Stimulated activated naive CD8-positive, alpha-beta T cell treated with anti-CD3 and anti-CD28 coated beads, Interleukin-15, amount 100 ng/mL, for 72 hours (primary cell): ENCODE data around the gene ACSBG1.

Source experiments
- ATAC-seq: fragments of 150-1000 bp; cut with Tn5 transposase; 2 replicates; pipeline ENCODE4 v1.10.0; 2021; ENCODE audit warnings: mild to moderate bottlenecking, moderate library complexity
- DNase-seq, 2 donors: peaks; one replicate each; pipeline ENCODE4 v3.0.0; 2021 to 2022
- H3K27ac Mint-ChIP-seq, 2 donors: one replicate each; pipeline ENCODE4 v1.8.0; 2022; ENCODE audit warnings: mild to moderate bottlenecking in 2 of 2, mixed read lengths in 2 of 2, moderate library complexity in 2 of 2
- H3K27me3 Mint-ChIP-seq: one replicate; pipeline ENCODE4 v1.8.0; 2022; ENCODE audit warnings: mixed read lengths
- H3K4me1 Mint-ChIP-seq: one replicate; pipeline ENCODE4 v1.8.0; 2022; ENCODE audit warnings: mild to moderate bottlenecking, mixed read lengths
- H3K4me3 Mint-ChIP-seq, 2 donors: one replicate each; pipeline ENCODE4 v1.8.0; 2022; ENCODE audit warnings: mild to moderate bottlenecking in 2 of 2, mixed read lengths in 2 of 2, moderate library complexity in 1 of 2
- H3K9me3 Mint-ChIP-seq, 2 donors: one replicate each; pipeline ENCODE4 v1.8.0; 2022; ENCODE audit warnings: mixed read lengths in 2 of 2

ACSBG1 gene, protein sequence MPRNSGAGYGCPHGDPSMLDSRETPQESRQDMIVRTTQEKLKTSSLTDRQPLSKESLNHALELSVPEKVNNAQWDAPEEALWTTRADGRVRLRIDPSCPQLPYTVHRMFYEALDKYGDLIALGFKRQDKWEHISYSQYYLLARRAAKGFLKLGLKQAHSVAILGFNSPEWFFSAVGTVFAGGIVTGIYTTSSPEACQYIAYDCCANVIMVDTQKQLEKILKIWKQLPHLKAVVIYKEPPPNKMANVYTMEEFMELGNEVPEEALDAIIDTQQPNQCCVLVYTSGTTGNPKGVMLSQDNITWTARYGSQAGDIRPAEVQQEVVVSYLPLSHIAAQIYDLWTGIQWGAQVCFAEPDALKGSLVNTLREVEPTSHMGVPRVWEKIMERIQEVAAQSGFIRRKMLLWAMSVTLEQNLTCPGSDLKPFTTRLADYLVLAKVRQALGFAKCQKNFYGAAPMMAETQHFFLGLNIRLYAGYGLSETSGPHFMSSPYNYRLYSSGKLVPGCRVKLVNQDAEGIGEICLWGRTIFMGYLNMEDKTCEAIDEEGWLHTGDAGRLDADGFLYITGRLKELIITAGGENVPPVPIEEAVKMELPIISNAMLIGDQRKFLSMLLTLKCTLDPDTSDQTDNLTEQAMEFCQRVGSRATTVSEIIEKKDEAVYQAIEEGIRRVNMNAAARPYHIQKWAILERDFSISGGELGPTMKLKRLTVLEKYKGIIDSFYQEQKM

DNA sequence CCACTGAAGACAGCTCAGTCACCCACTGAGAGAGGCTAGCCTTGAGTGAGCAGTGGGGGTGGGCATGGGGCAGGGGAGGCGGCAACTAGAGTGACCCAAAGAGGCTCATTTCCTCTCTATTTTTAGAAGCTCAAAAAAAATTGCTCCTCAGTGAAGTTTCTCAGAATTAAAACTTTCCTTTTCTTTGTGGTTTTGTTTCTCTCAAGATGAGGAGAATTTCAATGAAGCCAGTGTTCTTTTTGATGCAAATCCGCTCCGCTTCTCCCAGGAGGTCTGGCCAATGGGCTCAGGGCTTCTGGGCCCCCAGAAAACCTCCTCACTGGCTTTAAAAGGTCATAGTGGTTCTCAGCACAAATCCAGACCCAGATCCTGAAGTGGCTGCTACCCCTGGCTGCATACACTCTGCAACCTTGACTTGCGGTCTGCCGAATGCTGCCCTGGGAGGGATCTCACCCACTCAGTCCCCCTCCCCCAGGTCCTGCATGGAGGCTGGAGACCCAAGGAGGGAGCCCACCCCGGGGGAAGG is at the start of gene ACSBG1:
Gene ACSBG1, minus strand, starts transcription at position 51 of the 526 bp plus-strand sequence. CDS start 64 bp downstream, outside the sequence.
- Mint-ChIP-seq H3K4me3 (peak within 1 kb of the TSS; percentile 30 to 66), H3K9me3 (no peaks in the 10 kb centered on the region), H3K4me1 (peaks cover 18% of the 10 kb centered on the region), H3K27ac (peak within 1 kb of the TSS; percentile 21 to 51), H3K27me3 (peaks cover 8% of the 10 kb centered on the region)
- no peak for ATAC-seq
- no peak for DNase-seq

GRCh38 chr15:78282324-78282723 is 48.0 kb upstream of the ACSBG1 start:
- DNase-seq (no peak), ATAC-seq (no peak)
- no peaks in the 10 kb centered on the region for H3K9me3 Mint-ChIP-seq
- H3K27me3 Mint-ChIP-seq = no peaks in the 10 kb centered on the region
- H3K27ac Mint-ChIP-seq = peak overlapping the region in 1 of 2 donors; percentile 91
- no peaks in the 10 kb centered on the region for H3K4me1 Mint-ChIP-seq
- H3K4me3 Mint-ChIP-seq = no peak overlapping the region

DNA sequence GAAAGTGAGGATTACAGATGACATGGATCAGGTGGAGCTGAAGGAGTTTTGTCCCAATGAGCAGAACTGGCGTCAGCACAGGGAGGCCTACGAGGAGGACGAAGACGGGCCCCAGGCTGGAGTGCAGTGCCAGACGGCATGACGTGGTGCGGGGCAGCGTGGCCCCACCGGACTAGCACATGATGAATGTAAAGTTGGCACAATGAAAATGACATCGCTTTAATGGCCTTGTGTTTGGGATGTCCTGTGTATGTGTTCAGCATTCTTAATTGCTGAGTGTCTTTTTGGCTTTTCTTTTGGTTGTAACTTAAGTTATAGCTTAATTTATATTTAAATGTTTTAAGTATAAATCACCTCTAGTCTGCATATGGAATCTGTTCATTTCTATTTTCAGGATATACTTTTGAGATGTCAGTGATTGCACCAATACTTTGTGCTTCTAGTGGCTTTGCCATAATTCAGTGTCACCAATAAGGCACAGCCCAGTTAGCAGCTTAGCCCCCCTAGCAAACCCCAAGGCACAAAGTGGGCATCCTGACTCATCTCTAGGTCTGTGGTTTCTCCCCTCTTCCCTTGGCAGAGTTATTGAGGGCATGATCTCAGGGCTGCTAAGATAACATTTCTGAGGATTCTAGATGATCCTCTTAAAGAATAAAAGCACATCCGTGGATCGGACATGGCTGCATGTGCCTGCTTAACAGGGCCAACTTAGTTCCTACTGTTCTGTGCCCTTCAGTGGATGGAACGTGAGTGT is 46.1 kb upstream of the ACSBG1 start:
- ATAC-seq (no peak), DNase-seq (no peak)
- H3K27ac Mint-ChIP-seq = no peak overlapping the region
- no peaks in the 10 kb centered on the region for H3K27me3 Mint-ChIP-seq
- no peaks in the 10 kb centered on the region for H3K9me3 Mint-ChIP-seq
- H3K4me1 Mint-ChIP-seq = no peaks in the 10 kb centered on the region
- H3K4me3 Mint-ChIP-seq = no peak overlapping the region

GRCh38 chr15:78276064-78276943 is 41.9 kb upstream of the ACSBG1 start:
- no peak overlapping the region for H3K4me3 Mint-ChIP-seq
- H3K27me3 Mint-ChIP-seq = no peaks in the 10 kb centered on the region
- no peaks in the 10 kb centered on the region for H3K9me3 Mint-ChIP-seq
- DNase-seq = no peak
- peak overlapping the region in 1 of 2 donors; percentile 43 for H3K27ac Mint-ChIP-seq
- ATAC-seq = no peak
- no peaks in the 10 kb centered on the region for H3K4me1 Mint-ChIP-seq

GRCh38 chr15:78274994-78275393 is 40.6 kb upstream of the ACSBG1 start:
- Mint-ChIP-seq H3K27ac (no peak overlapping the region), H3K4me1 (no peaks in the 10 kb centered on the region), H3K27me3 (no peaks in the 10 kb centered on the region), H3K9me3 (no peaks in the 10 kb centered on the region), H3K4me3 (no peak overlapping the region)
- DNase-seq (no peak), ATAC-seq (no peak)

DNA sequence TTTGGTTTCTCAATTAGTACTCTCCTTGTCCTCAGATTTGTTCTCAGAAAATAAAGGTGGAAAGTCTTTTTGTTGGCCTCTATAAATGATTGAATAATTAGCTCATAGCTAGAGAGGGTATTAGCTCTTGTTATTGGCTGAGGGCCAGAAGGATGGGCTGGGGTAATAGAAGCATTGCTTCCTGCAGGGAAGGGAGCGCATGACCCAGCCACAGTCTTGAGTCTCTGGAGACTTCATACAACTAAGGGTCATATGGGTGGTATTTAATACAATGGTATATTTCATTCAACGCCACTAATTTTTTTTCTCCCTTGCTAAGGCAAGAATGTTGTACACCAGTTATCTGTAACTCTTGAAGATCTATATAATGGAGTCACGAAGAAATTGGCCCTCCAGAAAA is 38.4 kb upstream of the ACSBG1 start:
- DNase-seq = no peak
- no peaks in the 10 kb centered on the region for H3K9me3 Mint-ChIP-seq
- H3K4me3 Mint-ChIP-seq = no peak overlapping the region
- peaks cover 14% of the 10 kb centered on the region for H3K4me1 Mint-ChIP-seq
- H3K27me3 Mint-ChIP-seq = no peaks in the 10 kb centered on the region
- H3K27ac Mint-ChIP-seq = no peak overlapping the region
- ATAC-seq = no peak

- H3K4me3 Mint-ChIP-seq = no peak overlapping the region
- ATAC-seq = no peak
- H3K4me1 Mint-ChIP-seq = peaks cover 18% of the 10 kb centered on the region
- H3K9me3 Mint-ChIP-seq = no peaks in the 10 kb centered on the region
- no peaks in the 10 kb centered on the region for H3K27me3 Mint-ChIP-seq
- no peak for DNase-seq
- H3K27ac Mint-ChIP-seq = peak overlapping the region in 1 of 2 donors; percentile 71
These were observed 38.0 kb upstream of the ACSBG1 start for GRCh38 chr15:78272316-78272715.

GRCh38 chr15:78266806-78267205 is 32.4 kb upstream of the ACSBG1 start:
- H3K27ac Mint-ChIP-seq = peak overlapping the region in 1 of 2 donors; percentile 6

GRCh38 chr15:78266229-78266628 is 31.9 kb upstream of the ACSBG1 start:
- peaks cover 36% of the 10 kb centered on the region for H3K4me1 Mint-ChIP-seq
- ATAC-seq (no peak), DNase-seq (no peak)
- peak overlapping the region in 1 of 2 donors; percentile 88 for H3K4me3 Mint-ChIP-seq
- no peaks in the 10 kb centered on the region for H3K9me3 Mint-ChIP-seq
- H3K27me3 Mint-ChIP-seq = no peaks in the 10 kb centered on the region
- H3K27ac Mint-ChIP-seq = peak overlapping the region; percentile 6 to 36

More at GRCh38 chr15:78266806-78267205, 32.4 kb upstream of the ACSBG1 start:
- DNase-seq (no peak), ATAC-seq (no peak)
- Mint-ChIP-seq H3K4me1 (peaks cover 36% of the 10 kb centered on the region), H3K9me3 (no peaks in the 10 kb centered on the region), H3K27me3 (no peaks in the 10 kb centered on the region), H3K4me3 (peak overlapping the region; percentile 1 to 11)

DNA sequence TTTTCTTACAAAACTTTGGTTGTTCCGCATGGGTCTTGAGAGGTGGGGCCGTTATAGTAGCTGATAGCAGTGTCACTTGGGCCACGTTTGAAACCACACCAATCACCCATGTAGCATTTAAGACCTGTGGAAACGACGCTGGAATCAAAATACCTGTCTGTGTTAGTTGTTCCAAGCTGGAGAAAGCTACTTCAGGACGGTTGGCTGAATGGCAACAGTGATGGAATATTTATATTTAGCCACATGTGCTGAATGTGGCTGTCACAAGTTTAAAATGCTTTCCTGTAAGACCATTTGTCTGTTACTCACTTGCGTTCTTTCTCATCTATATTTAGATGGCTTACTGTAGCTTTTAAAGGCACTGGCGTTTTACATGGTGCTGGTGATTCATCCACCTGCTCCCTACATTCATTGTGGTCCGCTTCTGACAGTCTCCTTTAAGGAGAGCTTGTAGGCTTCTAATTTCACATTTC is 31.4 kb upstream of the ACSBG1 start:
- Mint-ChIP-seq H3K4me3 (peak overlapping the region; percentile 86 to 88), H3K9me3 (no peaks in the 10 kb centered on the region), H3K27me3 (no peaks in the 10 kb centered on the region), H3K27ac (peak overlapping the region; percentile 36 to 96), H3K4me1 (peaks cover 36% of the 10 kb centered on the region)
- no peak for ATAC-seq
- DNase-seq = no peak

DNA sequence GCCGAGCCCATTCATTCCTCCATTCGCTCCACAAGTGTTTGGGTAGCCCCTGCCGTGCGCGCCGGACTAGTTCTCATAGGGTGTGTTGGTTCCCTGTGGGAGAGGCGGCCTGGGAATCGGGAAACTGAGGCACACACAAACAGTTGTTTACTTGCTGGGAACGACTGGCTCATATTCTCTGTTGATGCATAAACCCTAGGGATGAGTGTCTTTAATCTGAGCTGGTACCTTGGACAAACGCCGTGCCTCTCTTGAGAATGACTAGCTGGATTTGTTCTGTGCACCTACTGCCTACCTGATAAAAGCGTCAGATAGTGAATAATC is 30.7 kb upstream of the ACSBG1 start:
- Mint-ChIP-seq H3K9me3 (no peaks in the 10 kb centered on the region), H3K4me3 (peak overlapping the region; percentile 86 to 88), H3K27me3 (no peaks in the 10 kb centered on the region), H3K27ac (peak overlapping the region; percentile 96 to 98), H3K4me1 (peaks cover 36% of the 10 kb centered on the region)
- DNase-seq = no peak
- peak; percentile 4 for ATAC-seq

DNA sequence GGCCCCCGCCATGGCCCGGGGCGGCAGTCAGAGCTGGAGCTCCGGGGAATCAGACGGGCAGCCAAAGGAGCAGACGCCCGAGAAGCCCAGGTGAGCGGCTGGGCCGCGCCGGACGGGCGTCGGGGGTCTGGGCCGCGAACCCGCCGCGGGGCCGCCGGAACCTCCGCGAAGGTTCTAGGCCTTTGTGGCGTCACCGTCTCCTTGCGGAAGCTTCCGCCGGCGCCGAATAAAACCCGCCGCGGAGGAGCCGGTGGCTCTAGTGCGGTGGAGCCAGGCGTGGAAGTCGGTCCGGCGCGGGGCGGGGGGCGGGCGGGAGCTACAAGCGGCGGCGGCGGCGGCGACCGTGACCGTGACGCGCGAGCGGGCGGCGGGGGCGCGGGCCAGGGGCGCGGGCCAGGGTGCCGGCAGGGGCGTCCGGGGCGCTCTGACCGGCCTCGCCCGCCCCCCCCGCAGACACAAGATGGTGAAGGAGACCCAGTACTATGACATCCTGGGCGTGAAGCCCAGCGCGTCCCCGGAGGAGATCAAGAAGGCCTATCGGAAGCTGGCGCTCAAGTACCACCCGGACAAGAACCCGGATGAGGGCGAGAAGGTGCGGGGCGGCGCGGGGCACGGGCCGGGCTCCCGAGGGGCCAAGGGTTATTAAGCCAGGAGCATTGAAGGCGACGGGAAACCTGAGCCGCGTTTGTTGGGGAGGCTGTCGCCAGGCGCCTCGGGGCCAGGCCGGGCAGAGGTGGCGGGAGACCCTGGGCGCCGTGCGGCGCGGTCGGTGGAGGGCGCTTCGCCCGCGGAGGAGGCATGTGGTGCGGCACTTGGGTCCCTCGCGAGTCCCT is 30.2 kb upstream of the ACSBG1 start, which contains the start of gene DNAJA4:
Gene DNAJA4, plus strand, starts transcription at position 259 of the 833 bp plus-strand sequence. Its CDS starts 202 bp downstream, at position 461.
- H3K27ac Mint-ChIP-seq = peak within 1 kb of the TSS; percentile 96 to 98
- H3K27me3 Mint-ChIP-seq = no peaks in the 10 kb centered on the region
- no peaks in the 10 kb centered on the region for H3K9me3 Mint-ChIP-seq
- peak; percentile 82 for ATAC-seq
- H3K4me3 Mint-ChIP-seq = peak within 1 kb of the TSS; percentile 86 to 88
- DNase-seq = peak; percentile 71
- peaks cover 36% of the 10 kb centered on the region for H3K4me1 Mint-ChIP-seq

- Mint-ChIP-seq H3K27me3 (no peaks in the 10 kb centered on the region), H3K4me3 (peak overlapping the region; percentile 51 to 88), H3K27ac (peak overlapping the region; percentile 83 to 90), H3K4me1 (peaks cover 33% of the 10 kb centered on the region), H3K9me3 (no peaks in the 10 kb centered on the region)
- DNase-seq (no peak), ATAC-seq (peak; percentile 31)
These were observed 29.5 kb upstream of the ACSBG1 start for GRCh38 chr15:78263907-78264303.

GRCh38 chr15:78263351-78263781 is 29.0 kb upstream of the ACSBG1 start:
- ATAC-seq (peak; percentile 36), DNase-seq (no peak)
- Mint-ChIP-seq H3K4me3 (peak overlapping the region; percentile 51 to 69), H3K27me3 (no peaks in the 10 kb centered on the region), H3K9me3 (no peaks in the 10 kb centered on the region), H3K27ac (peak overlapping the region; percentile 8 to 83), H3K4me1 (peaks cover 28% of the 10 kb centered on the region)
